GM23248 (cell line): Measurements from ENCODE around the gene POMT2.

Experiments
- EZH2 ChIP-seq: fragments of 200-600 bp; sonication (generic); IDR thresholded peaks from 2 replicates; pipeline ENCODE4 v1.6.1; 2018; ENCODE audit warnings: antibody characterized with exemption, mild to moderate bottlenecking; ENCODE audit not compliant: insufficient read depth, poor library complexity, severe bottlenecking
- EZH2phosphoT487 ChIP-seq: fragments of 200-600 bp; sonication (generic); IDR thresholded peaks from 2 replicates; pipeline ENCODE4 v1.6.1; 2018; ENCODE audit warnings: antibody characterized with exemption, moderate library complexity, mild to moderate bottlenecking, low read depth; ENCODE audit not compliant: insufficient read depth

GRCh38 chr14:77257700-77258099 lies 63.0 kb downstream of the POMT2 start:
- no peak for TF ChIP-seq EZH2
- no peak for TF ChIP-seq EZH2phosphoT487
